AG04449 (cell line): ENCODE measurements around the gene SLC35A5.

Source experiments
- CTCF ChIA-PET: fragments of 350-600 bp; formaldehyde crosslinking; extraction: SDS; loops from one replicate; lab custom pipeline; 2021; ENCODE audit warnings: antibody characterized with exemption; lab: Yijun Ruan, JAX
- POLR2A ChIA-PET: fragments of 400-600, 350-600 bp; formaldehyde crosslinking; extraction: SDS; loops from one replicate; lab custom pipeline; 2020; ENCODE audit warnings: antibody characterized with exemption, inconsistent platforms; lab: Yijun Ruan, JAX
- DNase-seq: peaks from one replicate; pipeline ENCODE4 v3.0.0-alpha.2; 2010; ENCODE audit warnings: low read depth, low spot score
- H3K4me3 ChIP-seq: 2 replicates; pipeline ENCODE4 v1.5.1; 2011; ENCODE audit warnings: low read depth, mild to moderate bottlenecking, control low read depth, low read length
- CTCF ChIP-seq: IDR thresholded peaks from one replicate; pipeline ENCODE4 v1.5.1; 2011; ENCODE audit warnings: mild to moderate bottlenecking, moderate library complexity, low read length, control low read depth, inconsistent platforms; ENCODE audit not compliant: insufficient read depth; ENCODE audit errors: missing control alignments

Gene SLC35A5

GRCh38 chr3:112530573-112530972 lies 31.3 kb upstream of the SLC35A5 start:
- ChIA-PET POLR2A (no interaction called here), CTCF (interaction anchor here (0.6 to 1.6 kb wide), 28 partner anchors 9 to 1582 kb away, joined by 3 to 24 read pairs (median 4); partner anchors contain the start of gene SLC9C1)
- no peak for DNase-seq
- no peak for TF ChIP-seq CTCF
- no peak overlapping the region for H3K4me3 ChIP-seq

DNA sequence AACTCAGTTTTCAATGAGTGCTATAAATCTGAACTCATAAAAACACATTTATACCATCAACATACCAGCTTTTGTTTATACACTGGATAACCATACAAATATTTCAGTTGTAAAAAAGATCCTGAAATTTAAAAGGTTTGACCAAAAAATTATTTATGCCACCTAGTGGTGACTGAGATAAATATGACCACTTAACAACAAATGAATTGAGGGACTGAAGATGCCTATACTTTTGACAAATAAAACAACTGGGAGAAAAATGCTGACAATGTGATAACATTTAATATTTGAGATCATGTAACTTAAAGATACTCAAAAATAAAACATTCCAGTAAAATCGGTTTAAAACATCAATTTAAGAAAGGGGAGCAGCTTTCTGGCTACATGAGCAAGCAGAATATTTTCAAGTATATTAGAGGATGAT lies 30.5 kb upstream of the SLC35A5 start:
- CTCF ChIA-PET = interaction anchor here (0.6 to 1.6 kb wide), 29 partner anchors 9 to 1583 kb away, joined by 3 to 24 read pairs (median 4); partner anchors contain the start of gene SLC9C1
- POLR2A ChIA-PET = no interaction called here
- no peak for DNase-seq
- H3K4me3 ChIP-seq = no peak overlapping the region
- TF ChIP-seq CTCF = no peak

- CTCF ChIA-PET = interaction anchor here (1.4 to 2.0 kb wide), 3 partner anchors 9 to 11 kb away, joined by 3 to 4 read pairs (median 4); no protein-coding TSS in a partner anchor
- DNase-seq = no peak
- TF ChIP-seq CTCF = no peak
- POLR2A ChIA-PET = no interaction called here
- H3K4me3 ChIP-seq = no peak overlapping the region
Measured at GRCh38 chr3:112539825-112540650, 21.8 kb upstream of the SLC35A5 start.

- ChIA-PET CTCF (no interaction called here), POLR2A (no interaction called here)
- no peak overlapping the region for H3K4me3 ChIP-seq
- TF ChIP-seq CTCF = no peak
- no peak for DNase-seq
Measured at GRCh38 chr3:112546216-112546759, 15.6 kb upstream of the SLC35A5 start.

GRCh38 chr3:112550859-112551258 lies 11.0 kb upstream of the SLC35A5 start:
- DNase-seq = no peak
- H3K4me3 ChIP-seq = no peak overlapping the region
- ChIA-PET CTCF (interaction anchor here (1.1 to 2.2 kb wide), 3 partner anchors 11 to 17 kb away, joined by 3 to 5 read pairs (median 4); no protein-coding TSS in a partner anchor), POLR2A (no interaction called here)
- no peak for TF ChIP-seq CTCF
